Measurements from ENCODE around the gene TMEM190.

DNA sequence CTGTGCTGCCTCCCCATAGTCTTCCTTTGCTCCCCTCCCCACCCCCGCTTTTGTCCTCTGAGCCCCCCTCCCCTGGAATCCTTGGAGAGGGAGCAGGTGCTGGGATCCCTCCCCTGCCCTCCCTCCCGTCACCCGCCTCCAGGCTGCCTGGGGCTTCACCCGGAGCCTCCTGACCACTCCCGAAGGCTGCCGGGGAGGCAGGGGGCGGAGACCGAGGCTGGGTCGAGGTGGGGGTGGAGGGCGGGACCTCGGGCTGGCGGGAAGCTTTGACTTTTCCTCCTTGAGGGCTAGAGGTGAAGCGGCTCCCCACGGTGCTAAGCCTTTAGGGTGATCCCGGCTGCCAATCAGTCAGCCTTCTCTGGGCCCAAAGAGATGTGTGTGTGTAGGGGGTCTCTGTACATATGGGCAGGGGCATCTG is 35.4 kb upstream of the TMEM190 start:
- TF ChIP-seq, protein P1, sequence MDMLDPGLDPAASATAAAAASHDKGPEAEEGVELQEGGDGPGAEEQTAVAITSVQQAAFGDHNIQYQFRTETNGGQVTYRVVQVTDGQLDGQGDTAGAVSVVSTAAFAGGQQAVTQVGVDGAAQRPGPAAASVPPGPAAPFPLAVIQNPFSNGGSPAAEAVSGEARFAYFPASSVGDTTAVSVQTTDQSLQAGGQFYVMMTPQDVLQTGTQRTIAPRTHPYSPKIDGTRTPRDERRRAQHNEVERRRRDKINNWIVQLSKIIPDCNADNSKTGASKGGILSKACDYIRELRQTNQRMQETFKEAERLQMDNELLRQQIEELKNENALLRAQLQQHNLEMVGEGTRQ (CRISPR knock-in tag; IDR thresholded peaks at IDR 0.05): no peak
- TF ChIP-seq SRF (CRISPR knock-in tag; IDR thresholded peaks at IDR 0.05) (no peak), ZFPM2 (CRISPR knock-in tag; IDR thresholded peaks at IDR 0.05) (no peak), ZNF766 (CRISPR knock-in tag; conservative IDR thresholded peaks at IDR 0.05) (no peak), EZH2 (IDR thresholded peaks at IDR 0.05; ENCODE audit: borderline replicate concordance, low read depth, low read length) (no peak), BCL6 (CRISPR knock-in tag; IDR thresholded peaks at IDR 0.05) (no peak), CREB1 (IDR thresholded peaks at IDR 0.05) (no peak), CREB1 (CRISPR knock-in tag; IDR thresholded peaks at IDR 0.05) (no peak), ZNF76 (CRISPR knock-in tag; IDR thresholded peaks at IDR 0.05; ENCODE audit: borderline replicate concordance) (no peak), ZBTB8A (IDR thresholded peaks at IDR 0.05; ENCODE audit: partially characterized antibody) (no peak)
- TF ChIP-seq, protein P2, sequence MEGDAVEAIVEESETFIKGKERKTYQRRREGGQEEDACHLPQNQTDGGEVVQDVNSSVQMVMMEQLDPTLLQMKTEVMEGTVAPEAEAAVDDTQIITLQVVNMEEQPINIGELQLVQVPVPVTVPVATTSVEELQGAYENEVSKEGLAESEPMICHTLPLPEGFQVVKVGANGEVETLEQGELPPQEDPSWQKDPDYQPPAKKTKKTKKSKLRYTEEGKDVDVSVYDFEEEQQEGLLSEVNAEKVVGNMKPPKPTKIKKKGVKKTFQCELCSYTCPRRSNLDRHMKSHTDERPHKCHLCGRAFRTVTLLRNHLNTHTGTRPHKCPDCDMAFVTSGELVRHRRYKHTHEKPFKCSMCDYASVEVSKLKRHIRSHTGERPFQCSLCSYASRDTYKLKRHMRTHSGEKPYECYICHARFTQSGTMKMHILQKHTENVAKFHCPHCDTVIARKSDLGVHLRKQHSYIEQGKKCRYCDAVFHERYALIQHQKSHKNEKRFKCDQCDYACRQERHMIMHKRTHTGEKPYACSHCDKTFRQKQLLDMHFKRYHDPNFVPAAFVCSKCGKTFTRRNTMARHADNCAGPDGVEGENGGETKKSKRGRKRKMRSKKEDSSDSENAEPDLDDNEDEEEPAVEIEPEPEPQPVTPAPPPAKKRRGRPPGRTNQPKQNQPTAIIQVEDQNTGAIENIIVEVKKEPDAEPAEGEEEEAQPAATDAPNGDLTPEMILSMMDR (IDR thresholded peaks at IDR 0.05 in 2 of 3, conservative IDR thresholded peaks at IDR 0.05 in 1 of 3; ENCODE audit: insufficient read depth in 2 of 3, low read depth in 1 of 3, low read length in 3 of 3): no peak
- TF ChIP-seq, protein P3, sequence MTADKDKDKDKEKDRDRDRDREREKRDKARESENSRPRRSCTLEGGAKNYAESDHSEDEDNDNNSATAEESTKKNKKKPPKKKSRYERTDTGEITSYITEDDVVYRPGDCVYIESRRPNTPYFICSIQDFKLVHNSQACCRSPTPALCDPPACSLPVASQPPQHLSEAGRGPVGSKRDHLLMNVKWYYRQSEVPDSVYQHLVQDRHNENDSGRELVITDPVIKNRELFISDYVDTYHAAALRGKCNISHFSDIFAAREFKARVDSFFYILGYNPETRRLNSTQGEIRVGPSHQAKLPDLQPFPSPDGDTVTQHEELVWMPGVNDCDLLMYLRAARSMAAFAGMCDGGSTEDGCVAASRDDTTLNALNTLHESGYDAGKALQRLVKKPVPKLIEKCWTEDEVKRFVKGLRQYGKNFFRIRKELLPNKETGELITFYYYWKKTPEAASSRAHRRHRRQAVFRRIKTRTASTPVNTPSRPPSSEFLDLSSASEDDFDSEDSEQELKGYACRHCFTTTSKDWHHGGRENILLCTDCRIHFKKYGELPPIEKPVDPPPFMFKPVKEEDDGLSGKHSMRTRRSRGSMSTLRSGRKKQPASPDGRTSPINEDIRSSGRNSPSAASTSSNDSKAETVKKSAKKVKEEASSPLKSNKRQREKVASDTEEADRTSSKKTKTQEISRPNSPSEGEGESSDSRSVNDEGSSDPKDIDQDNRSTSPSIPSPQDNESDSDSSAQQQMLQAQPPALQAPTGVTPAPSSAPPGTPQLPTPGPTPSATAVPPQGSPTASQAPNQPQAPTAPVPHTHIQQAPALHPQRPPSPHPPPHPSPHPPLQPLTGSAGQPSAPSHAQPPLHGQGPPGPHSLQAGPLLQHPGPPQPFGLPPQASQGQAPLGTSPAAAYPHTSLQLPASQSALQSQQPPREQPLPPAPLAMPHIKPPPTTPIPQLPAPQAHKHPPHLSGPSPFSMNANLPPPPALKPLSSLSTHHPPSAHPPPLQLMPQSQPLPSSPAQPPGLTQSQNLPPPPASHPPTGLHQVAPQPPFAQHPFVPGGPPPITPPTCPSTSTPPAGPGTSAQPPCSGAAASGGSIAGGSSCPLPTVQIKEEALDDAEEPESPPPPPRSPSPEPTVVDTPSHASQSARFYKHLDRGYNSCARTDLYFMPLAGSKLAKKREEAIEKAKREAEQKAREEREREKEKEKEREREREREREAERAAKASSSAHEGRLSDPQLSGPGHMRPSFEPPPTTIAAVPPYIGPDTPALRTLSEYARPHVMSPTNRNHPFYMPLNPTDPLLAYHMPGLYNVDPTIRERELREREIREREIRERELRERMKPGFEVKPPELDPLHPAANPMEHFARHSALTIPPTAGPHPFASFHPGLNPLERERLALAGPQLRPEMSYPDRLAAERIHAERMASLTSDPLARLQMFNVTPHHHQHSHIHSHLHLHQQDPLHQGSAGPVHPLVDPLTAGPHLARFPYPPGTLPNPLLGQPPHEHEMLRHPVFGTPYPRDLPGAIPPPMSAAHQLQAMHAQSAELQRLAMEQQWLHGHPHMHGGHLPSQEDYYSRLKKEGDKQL (CRISPR knock-in tag; IDR thresholded peaks at IDR 0.05; ENCODE audit: borderline replicate concordance): no peak
- TF ChIP-seq, protein P4, sequence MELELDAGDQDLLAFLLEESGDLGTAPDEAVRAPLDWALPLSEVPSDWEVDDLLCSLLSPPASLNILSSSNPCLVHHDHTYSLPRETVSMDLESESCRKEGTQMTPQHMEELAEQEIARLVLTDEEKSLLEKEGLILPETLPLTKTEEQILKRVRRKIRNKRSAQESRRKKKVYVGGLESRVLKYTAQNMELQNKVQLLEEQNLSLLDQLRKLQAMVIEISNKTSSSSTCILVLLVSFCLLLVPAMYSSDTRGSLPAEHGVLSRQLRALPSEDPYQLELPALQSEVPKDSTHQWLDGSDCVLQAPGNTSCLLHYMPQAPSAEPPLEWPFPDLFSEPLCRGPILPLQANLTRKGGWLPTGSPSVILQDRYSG (tag; conservative IDR thresholded peaks at IDR 0.05; ENCODE audit: low read depth): no peak
- TF ChIP-seq, protein P5, sequence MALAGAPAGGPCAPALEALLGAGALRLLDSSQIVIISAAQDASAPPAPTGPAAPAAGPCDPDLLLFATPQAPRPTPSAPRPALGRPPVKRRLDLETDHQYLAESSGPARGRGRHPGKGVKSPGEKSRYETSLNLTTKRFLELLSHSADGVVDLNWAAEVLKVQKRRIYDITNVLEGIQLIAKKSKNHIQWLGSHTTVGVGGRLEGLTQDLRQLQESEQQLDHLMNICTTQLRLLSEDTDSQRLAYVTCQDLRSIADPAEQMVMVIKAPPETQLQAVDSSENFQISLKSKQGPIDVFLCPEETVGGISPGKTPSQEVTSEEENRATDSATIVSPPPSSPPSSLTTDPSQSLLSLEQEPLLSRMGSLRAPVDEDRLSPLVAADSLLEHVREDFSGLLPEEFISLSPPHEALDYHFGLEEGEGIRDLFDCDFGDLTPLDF (CRISPR knock-in tag; IDR thresholded peaks at IDR 0.05): no peak

All from K562 (cell line).